Esophagus squamous epithelium (tissue), 5 donors: ENCODE data around the gene CKS2. TPM values are rescaled to one million over a fixed set of nuclear protein-coding genes. Genes with fewer than 3 reads are reported as not detected.
A peak's percentile ranks its signal among the peaks of the same experiment; 100 is the strongest.

Experiments used
- DNase-seq: peaks from one replicate; lab custom pipeline; 2025; lab: John Stamatoyannopoulos, UW
- H3K27ac ChIP-seq, 4 donors: fragments of 200-600 bp; sonication (generic); one replicate each; pipeline ENCODE4 v1.5.1; 2016 to 2019; ENCODE audit warnings: mild to moderate bottlenecking in 1 of 4
- H3K27me3 ChIP-seq, 4 donors: fragments of 200-600 bp; sonication (generic); 1 replicate in 3 of 4; 2 replicates in 1 of 4; pipeline versions ENCODE4 v1.5.1 to v1.6.0; 2017 to 2021; ENCODE audit warnings: antibody characterized with exemption in 1 of 4
- H3K36me3 ChIP-seq, 3 donors: fragments of 200-600 bp; sonication (generic); one replicate each; pipeline ENCODE4 v1.5.1; 2016 to 2019
- H3K4me1 ChIP-seq, 3 donors: fragments of 200-600 bp; sonication (generic); one replicate each; pipeline ENCODE4 v1.5.1; 2017 to 2019
- H3K4me3 ChIP-seq, 4 donors: fragments of 200-600 bp; sonication (generic); 1 replicate in 3 of 4; 2 replicates in 1 of 4; pipeline ENCODE4 v1.5.1; 2016 to 2019; ENCODE audit warnings: mild to moderate bottlenecking in 2 of 4, moderate library complexity in 1 of 4
- H3K9me3 ChIP-seq, 3 donors: fragments of 200-600 bp; sonication (generic); one replicate each; pipeline ENCODE4 v1.5.1; 2016 to 2019
- CTCF ChIP-seq, 6 experiments: fragments of 450-650 bp in 4 of 6; fragments of 200-600 bp in 2 of 6; sonication (generic) in 2 of 6; IDR thresholded peaks; one replicate each; pipeline ENCODE4 v1.5.1; 2016 to 2019; ENCODE audit warnings: antibody characterized with exemption in 6 of 6, mild to moderate bottlenecking in 4 of 6, moderate library complexity in 4 of 6
- POLR2A ChIP-seq, 4 donors: fragments of 450-650 bp; IDR thresholded peaks; one replicate each; pipeline ENCODE4 v1.6.1; 2017; ENCODE audit warnings: antibody characterized with exemption in 4 of 4, mild to moderate bottlenecking in 4 of 4, moderate library complexity in 3 of 4
- WGBS, 2 donors: methylation state at CpG; one replicate each; pipeline ENCODE4 v1.1.5; 2018; 5-methylcytosine and 5-hydroxymethylcytosine counted together
- intact Hi-C: fragments of 100-400 bp; cut with DNase I; formaldehyde crosslinking; loops from one replicate; pipeline ENCODE4 v1.15.0; 2022
- total RNA-seq, 4 donors: library from RNA; depleted of rRNA; stranded (reverse); fragments of >200 nt; gene quantifications; one replicate each; pipeline ENCODE4 v1.1.0, GENCODE V29; 2016
- donor health status: DM: yes; HTN: yes; CAD: no.

Gene CKS2
- total RNA-seq, 4 donors from 2014 or later, result 17.9 to 93.5 (median 57.6) TPM

DNA sequence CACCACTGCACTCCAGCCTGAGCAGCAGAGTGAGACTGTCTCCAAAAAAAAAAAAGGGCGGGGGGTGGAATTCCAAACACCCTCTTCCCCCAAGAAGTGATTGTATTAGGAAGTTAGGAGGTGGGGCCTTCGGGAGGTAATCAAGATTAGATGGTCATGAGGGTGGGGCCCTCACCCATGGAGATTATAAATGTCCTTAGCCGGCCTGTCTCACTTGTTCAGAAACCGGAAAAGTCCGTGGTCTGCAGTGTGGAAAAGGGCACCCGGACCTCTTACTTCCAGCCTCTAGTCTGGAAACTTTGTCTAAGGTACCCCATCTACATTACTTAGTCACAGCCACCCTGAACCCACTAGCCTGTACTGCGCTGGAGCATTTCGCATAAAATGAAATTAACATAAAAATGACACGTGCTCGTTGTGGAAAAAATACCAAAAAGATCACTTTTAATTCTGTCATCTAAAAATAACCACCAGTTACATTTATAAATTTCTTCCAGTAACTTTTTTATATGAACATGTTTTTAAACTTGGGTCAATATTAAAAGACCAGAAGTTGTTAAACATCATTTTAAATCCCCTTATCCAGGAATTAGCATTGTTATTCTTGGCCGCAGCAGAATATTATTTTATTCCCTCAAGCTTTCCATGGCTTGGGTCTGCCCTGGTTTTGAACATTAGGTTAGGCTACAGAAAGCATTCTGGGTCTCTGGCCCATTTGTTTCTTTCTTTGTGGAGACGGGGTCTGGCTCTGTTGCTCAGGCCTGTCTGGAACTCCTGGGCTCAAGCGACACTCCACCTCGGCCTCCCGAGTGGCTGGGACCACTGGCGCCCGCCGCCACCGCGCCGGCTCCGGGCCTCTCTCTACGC is 1.2 kb upstream of the CKS2 start:
- Histone ChIP-seq H3K4me3 (peak overlapping the region; percentile 65 to 97 (median 86)), H3K36me3 (peaks cover 0 to 11% (median 0%) of the 10 kb centered on the region in 3 donors), H3K4me1 (peaks cover 0 to 46% (median 13%) of the 10 kb centered on the region in 3 donors), H3K27ac (peak overlapping the region; percentile 96 to 100 (median 99)), H3K27me3 (no peaks in the 10 kb centered on the region), H3K9me3 (no peaks in the 10 kb centered on the region)
- no peak for DNase-seq
- intact Hi-C loops, result no loop called here
- TF ChIP-seq POLR2A (IDR thresholded peaks at IDR 0.05) (no peak), CTCF (IDR thresholded peaks at IDR 0.05) (no peak)
- WGBS, 2 donors, result 21 to 38% methylated on average over 12 to 22 of the region's 23 CpGs

DNA sequence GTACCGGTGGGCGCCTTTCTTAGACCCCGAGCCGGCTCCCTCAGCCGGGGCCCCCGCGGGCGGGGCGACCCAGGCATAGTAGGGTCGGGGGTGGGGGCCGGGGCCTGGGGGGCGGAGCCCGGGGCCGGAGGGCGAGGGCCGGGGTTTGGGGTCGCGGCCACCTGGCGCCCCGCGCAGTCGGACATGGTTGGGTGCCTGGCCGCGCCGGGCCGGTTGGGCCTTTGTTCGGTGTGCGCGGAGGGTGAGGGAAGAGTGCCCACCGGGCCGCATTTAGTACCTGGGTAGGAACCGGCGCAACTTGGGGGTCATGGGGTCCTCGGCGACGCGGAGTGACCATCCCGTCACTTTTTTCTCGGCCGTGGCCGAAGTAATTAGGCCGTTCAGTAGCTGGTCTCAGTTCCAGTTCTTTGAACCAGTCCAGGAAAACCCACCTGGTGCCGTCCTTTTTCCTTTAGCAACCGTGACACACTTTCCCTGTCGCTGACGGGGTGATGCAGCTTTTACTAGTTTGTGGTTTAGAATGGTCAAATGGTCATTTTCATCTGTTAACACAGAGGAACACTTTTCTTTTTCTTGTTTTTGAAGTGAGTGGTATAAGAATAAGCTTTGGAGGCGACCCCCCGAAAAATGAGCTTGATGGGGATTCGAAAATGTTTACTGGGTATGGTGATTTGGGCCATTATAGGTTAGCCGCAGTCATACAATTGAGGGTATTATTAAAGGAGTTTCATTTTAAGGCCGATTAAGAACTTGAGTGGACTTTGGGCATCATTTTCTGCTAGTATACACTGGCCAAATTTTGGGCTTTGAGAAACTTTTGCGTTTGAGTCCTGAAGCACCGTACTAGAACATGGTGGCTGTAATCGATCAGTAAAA is 589 bp downstream of the CKS2 start:
- H3K27me3 ChIP-seq, result no peaks in the 10 kb centered on the region
- H3K36me3 ChIP-seq, result peaks cover 0 to 8% (median 0%) of the 10 kb centered on the region in 3 donors
- 0 to 1% methylated on average over 23 to 29 of the region's 54 CpGs for WGBS, 2 donors
- H3K4me3 ChIP-seq, result peak overlapping the region; percentile 65 to 97 (median 76)
- no peaks in the 10 kb centered on the region for H3K9me3 ChIP-seq
- TF ChIP-seq CTCF (IDR thresholded peaks at IDR 0.05) (no peak), POLR2A (IDR thresholded peaks at IDR 0.05) (no peak)
- DNase-seq, result no peak
- H3K4me1 ChIP-seq, result peaks cover 0 to 46% (median 13%) of the 10 kb centered on the region in 3 donors
- intact Hi-C loops, result no loop called here
- H3K27ac ChIP-seq, result peak overlapping the region; percentile 95 to 99 (median 98)

- intact Hi-C loops, result no loop called here
Observed at GRCh38 chr9:89312222-89312571, 1.2 kb downstream of the CKS2 start.

GRCh38 chr9:89313842-89314241 is 2.8 kb downstream of the CKS2 start:
- Histone ChIP-seq H3K27me3 (no peaks in the 10 kb centered on the region), H3K9me3 (no peaks in the 10 kb centered on the region), H3K27ac (no peak overlapping the region), H3K4me1 (peaks cover 8 to 56% (median 19%) of the 10 kb centered on the region in 3 donors), H3K4me3 (no peak overlapping the region), H3K36me3 (peaks cover 0 to 10% (median 0%) of the 10 kb centered on the region in 3 donors)
- 55 to 62% methylated on average over 1 of the region's 1 CpG for WGBS, 2 donors
- no peak for DNase-seq
- intact Hi-C loops, result no loop called here
- TF ChIP-seq POLR2A (IDR thresholded peaks at IDR 0.05) (no peak), CTCF (IDR thresholded peaks at IDR 0.05) (no peak)

More at GRCh38 chr9:89312222-89312571, 1.2 kb downstream of the CKS2 start:
- Histone ChIP-seq H3K27ac (peak overlapping the region in 3 of 4 donors; percentile 95 to 99 (median 96)), H3K36me3 (peaks cover 0 to 10% (median 0%) of the 10 kb centered on the region in 3 donors), H3K27me3 (no peaks in the 10 kb centered on the region), H3K9me3 (no peaks in the 10 kb centered on the region), H3K4me1 (peaks cover 0 to 47% (median 13%) of the 10 kb centered on the region in 3 donors), H3K4me3 (peak overlapping the region; percentile 65 to 97 (median 76))
- TF ChIP-seq POLR2A (IDR thresholded peaks at IDR 0.05) (no peak), CTCF (IDR thresholded peaks at IDR 0.05) (no peak)
- 0 to 1% methylated on average over 8 of the region's 8 CpGs for WGBS, 2 donors
- no peak for DNase-seq
